Stimulated activated CD8-positive, alpha-beta memory T cell treated with anti-CD3 and anti-CD28 coated beads, Interleukin-12 subunit alpha, Interleukin-12 subunit beta, amount 100 ng/mL, for 24 hours (primary cell): ENCODE results near the gene NPEPL1.
"Not testable (repeated sequence)": the region's sequence is repeated elsewhere in the genome, so short reads cannot be mapped to it uniquely, and the experiment has no call there.

Experiments used
- DNase-seq: peaks from one replicate; pipeline ENCODE4 v3.0.0-alpha.2; 2020; ENCODE audit errors: extremely low read depth

The NPEPL1 gene

DNA sequence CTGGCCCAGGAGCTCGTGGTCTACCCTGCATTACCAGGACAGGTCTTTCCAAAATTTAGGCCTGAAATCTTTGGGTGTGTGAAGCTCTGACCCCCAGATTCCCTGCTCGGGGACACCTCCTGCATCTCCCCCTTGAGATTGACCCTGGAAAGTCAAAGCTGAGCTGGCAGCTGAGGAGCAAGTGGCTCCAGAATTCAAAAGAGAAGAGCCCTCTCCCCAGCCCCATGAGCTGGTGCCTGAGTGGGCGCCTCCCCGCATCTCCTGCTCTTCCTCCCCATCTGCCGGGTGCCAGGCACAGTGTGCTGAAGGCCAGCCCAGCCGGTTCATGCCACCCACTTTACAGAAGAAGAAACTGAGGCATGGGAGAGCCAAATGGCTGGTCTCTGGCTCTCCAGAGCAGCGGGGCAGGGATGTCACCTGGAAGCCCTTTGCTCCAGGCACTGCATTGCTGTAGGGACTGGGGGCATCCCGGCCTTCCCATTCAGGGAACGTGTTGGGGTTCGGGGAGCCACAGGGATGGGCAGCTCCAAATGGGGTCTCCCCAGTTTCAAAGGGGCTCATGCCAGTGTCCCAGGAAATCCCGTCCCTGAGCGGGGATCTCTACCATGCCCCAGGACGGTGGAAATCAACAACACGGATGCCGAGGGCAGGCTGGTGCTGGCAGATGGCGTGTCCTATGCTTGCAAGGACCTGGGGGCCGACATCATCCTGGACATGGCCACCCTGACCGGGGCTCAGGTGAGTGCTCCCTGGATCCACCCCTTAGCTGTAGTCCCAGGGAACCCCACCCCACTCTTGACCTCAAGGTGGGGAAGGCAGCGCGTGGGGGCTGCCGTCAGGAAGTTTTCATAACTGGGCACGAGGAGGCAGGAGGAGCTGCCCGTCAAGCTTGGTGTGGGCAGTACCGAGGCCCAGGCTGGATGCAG is 20.5 kb downstream of the NPEPL1 start:
- DNase-seq = no peak

DNA sequence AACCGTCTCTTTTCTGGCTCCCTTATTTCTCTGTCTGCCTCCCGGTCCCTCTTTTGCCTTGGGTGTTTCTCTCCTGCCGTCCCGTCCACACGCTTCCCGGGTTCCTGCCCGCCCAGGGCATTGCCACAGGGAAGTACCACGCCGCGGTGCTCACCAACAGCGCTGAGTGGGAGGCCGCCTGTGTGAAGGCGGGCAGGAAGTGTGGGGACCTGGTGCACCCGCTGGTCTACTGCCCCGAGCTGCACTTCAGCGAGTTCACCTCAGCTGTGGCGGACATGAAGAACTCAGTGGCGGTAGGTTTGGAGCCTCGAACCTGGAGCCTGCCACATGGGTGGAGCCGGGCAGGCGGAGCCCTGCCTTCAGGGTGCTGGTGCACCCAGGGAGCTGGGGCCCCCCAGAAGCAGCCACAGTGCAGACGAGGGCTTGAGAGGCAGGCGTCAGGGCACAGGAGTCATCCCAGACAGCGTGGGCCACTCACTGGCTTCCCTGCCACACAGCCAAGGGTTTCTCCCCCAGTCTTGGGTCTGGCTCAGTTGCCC is 21.3 kb downstream of the NPEPL1 start:
- no peak for DNase-seq

DNA sequence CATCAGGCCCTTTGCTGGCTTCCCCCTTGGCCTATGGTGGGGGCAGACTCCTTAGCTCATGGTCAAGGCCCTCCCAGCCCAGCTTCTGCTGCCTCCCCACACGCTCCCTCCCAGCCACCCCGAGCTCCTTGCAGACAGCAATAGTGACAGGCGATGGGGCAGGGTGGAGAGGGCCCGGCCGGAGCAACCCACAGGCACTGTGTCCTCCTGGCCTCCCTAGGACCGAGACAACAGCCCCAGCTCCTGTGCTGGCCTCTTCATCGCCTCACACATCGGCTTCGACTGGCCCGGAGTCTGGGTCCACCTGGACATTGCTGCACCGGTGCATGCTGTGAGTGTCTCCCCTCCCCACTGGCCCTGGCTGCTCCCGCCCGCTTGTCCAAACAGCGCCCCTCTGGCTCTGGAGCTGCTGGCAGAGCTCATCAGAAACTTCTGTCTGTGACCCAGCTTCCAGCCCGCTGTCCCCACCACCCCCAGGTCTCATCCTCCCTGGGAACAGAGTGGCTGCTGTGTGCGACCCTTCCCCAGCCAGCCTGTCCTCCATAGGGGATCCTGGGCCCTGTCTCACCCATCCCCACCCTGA is 21.8 kb downstream of the NPEPL1 start:
- no peak for DNase-seq

DNA sequence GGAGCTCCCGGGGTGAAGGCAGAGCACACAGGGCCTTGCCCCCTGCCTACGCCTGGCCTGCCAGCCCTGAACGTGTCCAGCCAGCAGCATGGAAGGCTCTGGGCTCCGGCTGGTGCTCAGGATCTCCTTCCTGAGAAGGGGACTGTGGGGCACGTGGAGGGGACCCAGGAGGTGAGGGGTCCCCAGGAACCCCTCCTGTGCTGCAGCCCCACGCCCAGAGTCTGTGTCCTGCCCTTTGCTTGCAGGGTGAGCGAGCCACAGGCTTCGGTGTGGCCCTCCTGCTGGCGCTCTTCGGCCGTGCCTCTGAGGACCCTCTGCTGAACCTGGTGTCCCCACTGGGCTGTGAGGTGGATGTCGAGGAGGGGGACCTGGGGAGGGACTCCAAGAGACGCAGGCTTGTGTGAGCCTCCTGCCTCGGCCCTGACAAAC is 22.3 kb downstream of the NPEPL1 start:
- no peak for DNase-seq

DNA sequence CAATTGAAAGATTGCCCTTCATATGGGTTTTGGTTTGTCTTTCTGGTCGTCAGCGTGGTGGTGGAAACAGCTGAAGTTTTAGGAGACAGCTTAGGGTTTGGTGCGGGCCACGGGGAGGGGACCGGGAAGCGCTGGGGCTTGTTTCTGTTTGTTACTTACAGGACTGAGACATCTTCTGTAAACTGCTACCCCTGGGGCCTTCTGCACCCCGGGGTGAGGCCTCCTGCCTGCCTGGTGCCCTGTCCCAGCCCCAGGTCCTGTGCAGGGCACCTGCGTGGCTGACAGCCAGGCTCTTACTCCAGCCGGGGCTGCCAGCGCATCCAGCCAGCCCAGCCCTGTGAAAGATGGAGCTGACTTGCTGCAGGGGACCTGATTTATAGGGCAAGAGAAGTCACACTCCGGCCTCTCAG is 22.8 kb downstream of the NPEPL1 start:
- no peak for DNase-seq

DNA sequence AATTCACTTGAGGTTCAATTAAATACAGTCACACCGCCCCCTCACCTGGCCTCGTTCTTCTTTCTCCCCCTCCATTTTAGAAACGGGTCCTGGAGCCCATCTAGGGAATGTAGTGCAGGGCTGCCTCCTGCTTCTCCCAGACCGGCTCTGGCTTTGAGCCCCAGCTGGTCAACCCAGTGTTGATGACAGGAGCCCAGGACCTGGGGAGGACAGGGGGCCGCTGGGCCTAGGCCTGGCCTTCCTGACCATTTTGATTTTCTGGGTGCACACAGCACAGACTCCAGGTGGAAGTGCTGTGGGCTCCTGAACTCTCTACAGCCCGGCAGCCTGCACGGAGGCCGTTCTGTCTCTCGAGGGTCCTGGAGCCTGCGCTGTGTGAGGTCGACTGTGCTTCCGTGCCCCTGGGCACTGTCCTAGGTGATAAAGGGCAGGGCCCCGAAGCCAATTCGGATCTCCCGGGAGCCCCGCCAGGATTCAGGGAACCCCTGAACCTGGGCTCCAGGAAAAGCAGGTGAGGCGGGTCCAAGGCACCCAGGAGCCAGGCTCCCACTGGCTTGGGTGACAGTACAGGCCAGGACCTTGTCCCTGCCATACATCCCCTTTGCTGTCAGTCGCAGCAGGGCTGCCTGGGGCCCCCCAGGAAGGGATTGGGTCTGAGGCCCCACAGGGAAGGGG is 23.3 kb downstream of the NPEPL1 start:
- no peak for DNase-seq

DNA sequence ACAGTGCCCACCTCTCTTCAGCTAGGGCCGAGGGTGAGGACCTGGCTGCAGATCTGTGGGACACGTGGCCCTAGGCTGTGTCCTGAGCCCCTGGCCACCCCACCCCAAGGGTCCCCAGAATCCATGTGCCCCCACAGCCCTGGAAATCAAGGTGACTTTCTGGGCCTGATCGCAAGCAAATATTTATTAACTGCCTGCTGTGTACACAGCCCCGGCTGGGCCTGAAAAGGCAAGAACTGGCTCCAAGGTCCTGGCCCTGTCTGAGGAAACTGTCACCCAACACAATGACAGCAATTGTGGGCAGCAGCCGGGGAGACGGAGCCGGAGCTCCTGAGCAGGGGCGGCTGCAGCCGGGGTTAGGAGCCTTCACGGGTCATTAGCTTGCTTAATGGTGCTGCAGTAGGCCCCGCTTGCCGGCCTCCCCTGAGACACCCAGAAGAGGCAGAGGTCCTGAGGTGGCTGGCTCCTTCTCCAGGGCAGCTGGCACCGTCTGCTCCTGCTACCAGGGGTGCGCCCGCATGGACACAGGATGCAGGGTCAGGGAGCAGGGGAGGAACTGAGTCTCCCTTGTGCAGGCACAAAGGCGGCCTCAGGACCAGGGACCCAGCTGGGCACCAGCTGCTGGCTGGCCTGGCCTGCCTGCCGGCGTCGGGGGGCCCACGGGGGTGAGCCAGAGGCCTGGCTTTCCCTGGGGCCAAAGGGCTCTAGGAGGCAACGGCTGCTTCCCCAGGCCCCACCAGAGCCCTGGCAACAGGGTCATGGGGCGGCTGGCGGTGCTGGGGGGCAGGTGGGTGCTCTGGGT is 24.1 kb downstream of the NPEPL1 start:
- no peak for DNase-seq

- DNase-seq = no peak
These were observed 24.9 kb downstream of the NPEPL1 start for GRCh38 chr20:58717278-58718091.

GRCh38 chr20:58718121-58718563 is 25.5 kb downstream of the NPEPL1 start:
- no peak for DNase-seq

DNA sequence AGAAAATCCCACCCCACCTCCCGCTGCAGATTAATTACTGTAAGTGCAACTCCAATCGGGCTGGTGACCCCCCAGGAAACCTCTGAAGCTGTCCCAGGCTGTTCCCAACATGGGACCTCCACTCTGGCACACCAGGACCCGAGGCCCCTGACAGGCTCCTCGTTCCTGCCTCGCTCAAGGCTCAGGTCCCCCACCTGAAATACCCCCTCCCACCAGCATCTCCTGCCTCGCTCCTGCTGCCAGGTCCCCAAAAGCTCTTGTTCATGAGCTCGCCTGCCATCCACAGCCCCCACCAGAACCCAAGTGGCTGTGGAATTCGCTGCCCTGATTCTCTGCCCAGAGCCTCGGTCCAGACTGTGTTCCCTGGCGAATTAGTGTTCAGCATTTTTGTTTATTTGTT is 26.1 kb downstream of the NPEPL1 start:
- no peak for DNase-seq

GRCh38 chr20:58719258-58719657 is 26.7 kb downstream of the NPEPL1 start:
- DNase-seq = no peak

- DNase-seq = no peak
These were observed 27.4 kb downstream of the NPEPL1 start for GRCh38 chr20:58719971-58720371.

DNA sequence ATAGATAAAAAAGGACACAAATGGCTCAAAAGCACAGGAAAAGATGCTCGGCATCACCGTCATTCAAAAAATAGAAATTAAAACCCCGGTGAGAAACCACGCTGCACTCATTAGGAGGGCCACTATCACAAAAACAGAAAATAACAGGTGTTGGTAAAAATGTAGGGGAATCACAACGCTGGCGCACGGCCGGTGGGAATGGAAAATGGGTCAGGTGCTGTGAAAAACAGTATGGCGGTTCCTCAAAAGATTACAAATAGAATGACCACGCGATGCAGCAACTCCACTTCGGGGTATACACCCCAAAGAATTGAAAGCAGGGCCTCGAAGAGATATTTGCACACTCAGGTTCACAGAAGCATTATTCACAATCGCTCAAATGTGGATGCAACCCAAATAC is 28.3 kb downstream of the NPEPL1 start:
- no peak for DNase-seq

GRCh38 chr20:58721951-58722778 is 29.6 kb downstream of the NPEPL1 start:
- DNase-seq = no peak

- DNase-seq = no peak
These were observed 30.5 kb downstream of the NPEPL1 start for GRCh38 chr20:58722877-58723627.

DNA sequence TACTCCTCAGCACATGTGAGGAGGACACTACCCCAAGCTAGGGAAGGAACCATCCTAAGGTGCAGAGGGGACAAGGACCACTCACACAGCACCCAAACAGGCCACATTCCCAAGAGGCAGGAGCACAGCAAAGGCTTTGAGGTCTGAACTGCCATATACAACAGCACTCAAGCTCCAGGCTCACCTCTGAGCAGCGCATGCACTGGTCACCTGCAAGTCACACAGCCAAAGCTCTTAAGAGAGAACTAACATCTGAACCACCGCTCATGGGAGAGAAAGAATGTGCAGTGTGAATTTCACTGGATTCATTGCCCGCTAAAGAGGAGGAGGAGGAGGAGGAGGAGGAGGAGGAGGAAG is 31.0 kb downstream of the NPEPL1 start:
- DNase-seq = no peak

DNA sequence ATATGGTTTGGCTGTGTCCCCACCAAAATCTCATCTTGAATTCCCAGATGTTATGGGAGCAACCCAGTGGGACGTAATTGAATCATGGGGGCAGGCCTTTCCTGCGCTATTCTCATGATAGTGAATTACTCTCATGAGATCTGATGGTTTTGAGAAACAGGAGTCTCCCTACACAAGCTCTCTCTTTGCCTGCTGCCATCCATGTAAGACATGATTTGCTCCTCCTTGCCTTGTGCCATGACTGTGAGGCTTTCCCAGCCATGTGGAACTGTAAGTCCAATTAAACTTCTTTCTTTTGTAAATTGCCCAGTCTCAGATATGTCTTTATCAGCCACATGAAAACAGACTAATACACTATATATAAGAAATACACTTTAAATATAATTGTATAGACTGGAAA is 33.6 kb downstream of the NPEPL1 start:
- DNase-seq = not testable (repeated sequence)

GRCh38 chr20:58731192-58731591 is 38.6 kb downstream of the NPEPL1 start:
- DNase-seq = no peak

- no peak for DNase-seq
These were observed 44.6 kb downstream of the NPEPL1 start for GRCh38 chr20:58737198-58737597.
